ENCODE data around the gene KCMF1. TPM values are rescaled to one million over a fixed set of nuclear protein-coding genes. Genes with fewer than 3 reads are reported as not detected.
A peak's percentile ranks its signal among the peaks of the same experiment; 100 is the strongest.

KCMF1 gene
- total RNA-seq, 3 donors from 2014 or later (not counting 1 experiment from before 2014, with no cell fraction given), result 70.8 to 81.4 (median 77.1) TPM

GRCh38 chr2:84965827-84966226, 5.1 kb upstream of the KCMF1 start:
- WGBS (ENCODE audit: insufficient coverage), result 94% methylated on average over 9 of the region's 9 CpGs
- Histone ChIP-seq H3K27me3 (ENCODE audit: control insufficient read depth, insufficient read depth, low read length) (no peaks in the 10 kb centered on the region), H3K36me3 (ENCODE audit: control insufficient read depth, insufficient read depth, low read length) (peaks cover 8% of the 10 kb centered on the region), H3K27ac (ENCODE audit: low read length) (no peak overlapping the region), H3K4me1 (ENCODE audit: control insufficient read depth, insufficient read depth, low read length) (peaks cover 15% of the 10 kb centered on the region), H3K9me3 (ENCODE audit: control insufficient read depth, insufficient read depth, low read length) (no peaks in the 10 kb centered on the region), H3K4me3 (ENCODE audit: low read length) (no peak overlapping the region)
- no peaks in the 10 kb centered on the region for H3K27me3 Mint-ChIP-seq (ENCODE audit: low read depth in 2 of 2)
- H3K4me1 Mint-ChIP-seq, result peaks cover 57 to 60% of the 10 kb centered on the region in 2 donors
- DNase-seq, result no peak
- H3K27ac Mint-ChIP-seq, result no peak overlapping the region
- intact Hi-C loops (cut with micrococcal nuclease), result no loop called here
- H3K36me3 Mint-ChIP-seq, result peaks cover 7% of the 10 kb centered on the region
- no peak for ATAC-seq
- no peak for TF ChIP-seq CTCF (IDR thresholded peaks at IDR 0.05)
- no peak overlapping the region for H3K4me3 Mint-ChIP-seq
- H3K9me3 Mint-ChIP-seq, result no peaks in the 10 kb centered on the region

GRCh38 chr2:84966731-84967130, 4.2 kb upstream of the KCMF1 start:
- Histone ChIP-seq H3K27me3 (ENCODE audit: control insufficient read depth, insufficient read depth, low read length) (no peaks in the 10 kb centered on the region), H3K36me3 (ENCODE audit: control insufficient read depth, insufficient read depth, low read length) (peaks cover 6% of the 10 kb centered on the region), H3K4me1 (ENCODE audit: control insufficient read depth, insufficient read depth, low read length) (peaks cover 15% of the 10 kb centered on the region), H3K9me3 (ENCODE audit: control insufficient read depth, insufficient read depth, low read length) (no peaks in the 10 kb centered on the region), H3K27ac (ENCODE audit: low read length) (no peak overlapping the region), H3K4me3 (ENCODE audit: low read length) (no peak overlapping the region)
- no peak for TF ChIP-seq CTCF (IDR thresholded peaks at IDR 0.05)
- peak overlapping the region in 1 of 2 donors; percentile 5 for H3K27ac Mint-ChIP-seq
- H3K4me1 Mint-ChIP-seq, result peaks cover 51 to 52% of the 10 kb centered on the region in 2 donors
- peaks cover 7% of the 10 kb centered on the region for H3K36me3 Mint-ChIP-seq
- no peak for ATAC-seq
- no peaks in the 10 kb centered on the region for H3K9me3 Mint-ChIP-seq
- intact Hi-C loops (cut with micrococcal nuclease), result no loop called here
- peak overlapping the region; percentile 62 for H3K4me3 Mint-ChIP-seq
- WGBS (ENCODE audit: insufficient coverage), result 76% methylated on average over 6 of the region's 7 CpGs
- no peaks in the 10 kb centered on the region for H3K27me3 Mint-ChIP-seq (ENCODE audit: low read depth in 2 of 2)
- DNase-seq, result no peak

- peaks cover 55 to 57% of the 10 kb centered on the region in 2 donors for H3K4me1 Mint-ChIP-seq
- H3K36me3 Mint-ChIP-seq, result peaks cover 7% of the 10 kb centered on the region
- H3K27me3 Mint-ChIP-seq (ENCODE audit: low read depth in 2 of 2), result no peaks in the 10 kb centered on the region
- peak; percentile 20 to 68 for DNase-seq
- H3K27ac Mint-ChIP-seq, result peak overlapping the region; percentile 95 to 97
- intact Hi-C loops (cut with micrococcal nuclease), result no loop called here
- Histone ChIP-seq H3K9me3 (ENCODE audit: control insufficient read depth, insufficient read depth, low read length) (no peaks in the 10 kb centered on the region), H3K36me3 (ENCODE audit: control insufficient read depth, insufficient read depth, low read length) (peaks cover 6% of the 10 kb centered on the region), H3K27ac (ENCODE audit: low read length) (peak overlapping the region; percentile 87), H3K4me1 (ENCODE audit: control insufficient read depth, insufficient read depth, low read length) (peaks cover 15% of the 10 kb centered on the region), H3K4me3 (ENCODE audit: low read length) (peak overlapping the region; percentile 81), H3K27me3 (ENCODE audit: control insufficient read depth, insufficient read depth, low read length) (no peaks in the 10 kb centered on the region)
- 0% methylated on average over 9 of the region's 10 CpGs for WGBS (ENCODE audit: insufficient coverage)
- H3K4me3 Mint-ChIP-seq, result peak overlapping the region; percentile 95
- TF ChIP-seq CTCF (IDR thresholded peaks at IDR 0.05), result no peak
- no peak for ATAC-seq
- no peaks in the 10 kb centered on the region for H3K9me3 Mint-ChIP-seq
Observed at GRCh38 chr2:84969511-84970209, 1.3 kb upstream of the KCMF1 start.
